ENCODE measurements around the gene CFAP65.

DNA sequence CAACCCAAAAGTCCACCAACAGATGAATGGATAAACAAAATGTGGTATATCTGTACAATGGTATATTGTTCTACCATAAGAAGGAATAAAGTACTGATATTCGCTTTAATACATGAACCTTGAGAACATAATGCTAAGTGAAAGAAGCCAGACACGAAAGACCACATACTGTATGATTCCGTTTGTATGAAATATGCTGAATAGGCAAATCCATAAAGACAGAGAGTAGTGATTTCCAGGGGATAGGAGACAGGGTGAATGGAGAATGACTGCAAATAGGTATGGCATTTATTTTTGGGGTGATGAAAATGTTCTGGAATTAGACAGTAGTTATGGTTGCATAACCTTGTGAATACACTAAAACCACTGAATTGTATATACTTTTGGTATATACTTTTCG is 48.0 kb upstream of the CFAP65 start:
- TF ChIP-seq POLR2A (IDR thresholded peaks at IDR 0.05; ENCODE audit: low read length) (no peak), GATA1 (IDR thresholded peaks at IDR 0.05; ENCODE audit: low read depth, low read length) (no peak)

All from erythroblast (primary cell).